Measurements from ENCODE around the gene MSANTD3.

MSANTD3 gene

DNA sequence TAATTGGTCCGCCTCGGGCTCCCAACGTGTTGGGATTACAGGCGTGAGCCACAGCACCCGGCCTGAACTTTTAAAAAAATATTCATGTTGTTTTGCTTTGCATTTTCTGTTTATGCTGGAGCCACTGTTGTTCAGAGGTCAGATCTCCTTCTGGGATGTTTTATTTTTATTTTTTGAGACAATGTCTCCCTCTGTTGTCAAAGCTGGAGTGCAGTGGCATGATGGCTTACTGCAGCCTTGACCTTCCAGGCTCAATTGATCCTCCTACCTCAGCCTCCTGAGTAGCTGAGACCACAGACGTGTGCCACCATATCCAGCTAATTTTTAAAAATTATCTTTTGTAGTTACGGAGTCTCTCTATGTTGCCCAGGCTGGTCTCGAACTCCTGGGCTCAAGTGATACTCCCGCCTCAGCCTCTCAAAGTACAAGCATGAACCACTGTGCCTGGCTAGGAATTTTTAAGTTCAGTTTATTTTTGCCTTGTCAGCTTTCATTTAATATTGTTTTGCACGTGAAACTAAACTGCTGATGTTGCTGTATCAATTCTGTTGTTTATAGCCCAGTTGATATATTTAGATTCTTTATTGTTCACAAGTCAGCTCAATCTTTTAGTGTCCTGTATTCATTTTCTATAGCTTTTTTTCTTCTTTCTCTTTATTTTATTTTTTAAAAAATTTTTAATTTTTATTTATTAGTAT lies 59.7 kb downstream of the MSANTD3 start:
- H3K4me3 ChIP-seq (ENCODE audit: low read depth in 1 of 2, low read length in 1 of 2) = no peak overlapping the region
- H3K27me3 ChIP-seq = no peaks in the 10 kb centered on the region
- TF ChIP-seq, protein P1, sequence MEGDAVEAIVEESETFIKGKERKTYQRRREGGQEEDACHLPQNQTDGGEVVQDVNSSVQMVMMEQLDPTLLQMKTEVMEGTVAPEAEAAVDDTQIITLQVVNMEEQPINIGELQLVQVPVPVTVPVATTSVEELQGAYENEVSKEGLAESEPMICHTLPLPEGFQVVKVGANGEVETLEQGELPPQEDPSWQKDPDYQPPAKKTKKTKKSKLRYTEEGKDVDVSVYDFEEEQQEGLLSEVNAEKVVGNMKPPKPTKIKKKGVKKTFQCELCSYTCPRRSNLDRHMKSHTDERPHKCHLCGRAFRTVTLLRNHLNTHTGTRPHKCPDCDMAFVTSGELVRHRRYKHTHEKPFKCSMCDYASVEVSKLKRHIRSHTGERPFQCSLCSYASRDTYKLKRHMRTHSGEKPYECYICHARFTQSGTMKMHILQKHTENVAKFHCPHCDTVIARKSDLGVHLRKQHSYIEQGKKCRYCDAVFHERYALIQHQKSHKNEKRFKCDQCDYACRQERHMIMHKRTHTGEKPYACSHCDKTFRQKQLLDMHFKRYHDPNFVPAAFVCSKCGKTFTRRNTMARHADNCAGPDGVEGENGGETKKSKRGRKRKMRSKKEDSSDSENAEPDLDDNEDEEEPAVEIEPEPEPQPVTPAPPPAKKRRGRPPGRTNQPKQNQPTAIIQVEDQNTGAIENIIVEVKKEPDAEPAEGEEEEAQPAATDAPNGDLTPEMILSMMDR (IDR thresholded peaks at IDR 0.05) = no peak
- no peaks in the 10 kb centered on the region for H3K9me3 ChIP-seq
- no peak overlapping the region for H3K27ac ChIP-seq
- H3K4me1 ChIP-seq (ENCODE audit: control insufficient read depth in 1 of 2, insufficient read depth in 1 of 2, low read depth in 1 of 2, low read length in 1 of 2) = no peaks in the 10 kb centered on the region
- H3K36me3 ChIP-seq = no peaks in the 10 kb centered on the region

DNA sequence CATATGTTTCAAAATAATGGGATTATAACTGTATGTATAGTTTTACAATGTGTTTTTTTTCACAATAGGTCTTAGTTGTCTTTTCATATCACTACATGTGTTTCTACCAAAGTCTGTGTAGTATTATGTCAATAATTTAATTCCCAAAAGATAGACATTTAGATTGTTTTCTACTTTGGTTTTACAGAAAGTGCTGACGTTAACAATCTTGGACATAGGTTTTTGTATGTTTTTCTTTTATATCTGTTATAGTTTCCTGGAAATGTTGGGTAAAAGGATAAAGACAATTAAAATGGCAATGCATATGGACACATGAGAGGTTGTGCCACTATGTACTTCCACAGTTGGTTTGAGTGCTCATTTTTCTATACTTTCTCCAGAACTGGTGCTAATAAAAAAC lies 61.2 kb downstream of the MSANTD3 start:
- H3K36me3 ChIP-seq = no peaks in the 10 kb centered on the region
- no peaks in the 10 kb centered on the region for H3K27me3 ChIP-seq
- no peaks in the 10 kb centered on the region for H3K9me3 ChIP-seq
- H3K4me1 ChIP-seq (ENCODE audit: control insufficient read depth in 1 of 2, insufficient read depth in 1 of 2, low read depth in 1 of 2, low read length in 1 of 2) = no peaks in the 10 kb centered on the region
- no peak overlapping the region for H3K4me3 ChIP-seq (ENCODE audit: low read depth in 1 of 2, low read length in 1 of 2)
- TF ChIP-seq, protein P1 (IDR thresholded peaks at IDR 0.05) = no peak
- no peak overlapping the region for H3K27ac ChIP-seq

DNA sequence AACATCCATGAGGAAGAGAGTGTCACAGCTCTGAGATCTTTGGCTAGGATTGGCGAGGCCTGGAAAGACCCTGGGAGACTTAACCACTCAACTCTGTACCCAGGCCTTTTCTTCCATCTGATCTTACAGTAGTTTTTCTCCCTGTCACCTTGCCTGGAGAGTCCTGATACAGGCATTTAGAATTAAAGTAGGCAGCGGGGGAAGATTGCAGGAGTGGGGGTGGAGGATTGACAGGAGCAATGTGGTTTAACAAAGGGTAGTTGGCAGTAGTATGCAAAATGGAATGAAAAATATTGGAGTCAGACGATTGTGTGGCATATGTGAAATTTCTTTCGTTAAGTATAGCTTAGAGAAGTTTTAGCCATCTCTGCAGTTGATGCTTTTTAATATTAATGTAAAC lies 62.9 kb downstream of the MSANTD3 start:
- Histone ChIP-seq H3K27me3 (no peaks in the 10 kb centered on the region), H3K4me1 (ENCODE audit: control insufficient read depth in 1 of 2, insufficient read depth in 1 of 2, low read depth in 1 of 2, low read length in 1 of 2) (no peaks in the 10 kb centered on the region), H3K9me3 (no peaks in the 10 kb centered on the region), H3K36me3 (no peaks in the 10 kb centered on the region), H3K27ac (no peak overlapping the region), H3K4me3 (ENCODE audit: low read depth in 1 of 2, low read length in 1 of 2) (no peak overlapping the region)
- TF ChIP-seq, protein P1 (IDR thresholded peaks at IDR 0.05) = no peak

DNA sequence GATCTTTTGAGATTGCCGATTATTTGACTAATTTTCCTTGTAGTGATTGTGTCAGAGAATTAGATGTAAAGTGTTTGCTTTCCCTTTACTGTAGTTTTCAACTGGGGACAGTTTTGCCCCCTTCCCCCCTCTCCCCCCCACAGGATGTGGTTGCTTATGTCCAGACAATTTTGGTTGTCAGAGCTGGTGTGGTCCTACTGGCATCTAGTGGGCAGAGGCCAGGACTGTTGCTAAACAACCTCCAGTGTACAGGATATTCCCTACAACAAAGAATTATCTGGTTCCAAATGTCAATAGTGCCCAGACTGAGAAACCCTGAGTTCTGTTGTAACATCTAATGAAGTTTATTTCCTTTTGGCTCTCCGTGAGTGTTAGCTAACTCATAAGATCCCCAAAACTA lies 66.0 kb downstream of the MSANTD3 start:
- Histone ChIP-seq H3K27ac (no peak overlapping the region), H3K27me3 (no peaks in the 10 kb centered on the region), H3K36me3 (no peaks in the 10 kb centered on the region), H3K9me3 (no peaks in the 10 kb centered on the region), H3K4me1 (ENCODE audit: control insufficient read depth in 1 of 2, insufficient read depth in 1 of 2, low read depth in 1 of 2, low read length in 1 of 2) (no peaks in the 10 kb centered on the region), H3K4me3 (ENCODE audit: low read depth in 1 of 2, low read length in 1 of 2) (no peak overlapping the region)
- TF ChIP-seq, protein P1 (IDR thresholded peaks at IDR 0.05) = no peak

DNA sequence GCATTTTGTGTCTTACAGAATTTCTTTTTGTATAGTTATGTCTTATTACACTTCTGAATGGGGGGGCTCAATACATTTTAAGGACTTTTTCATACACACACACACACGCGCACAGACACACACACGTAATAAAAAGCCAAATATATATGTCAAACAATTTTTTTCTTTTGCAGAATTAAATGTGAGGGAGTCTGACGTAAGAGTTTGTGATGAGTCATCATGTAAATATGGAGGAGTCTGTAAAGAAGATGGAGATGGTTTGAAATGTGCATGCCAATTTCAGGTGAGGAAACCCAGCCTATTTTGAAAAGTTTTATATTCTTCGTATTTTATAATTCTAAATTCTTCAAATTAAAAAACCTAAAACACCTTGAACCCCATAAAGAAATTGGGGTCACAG lies 71.6 kb downstream of the MSANTD3 start:
- no peak overlapping the region for H3K4me3 ChIP-seq (ENCODE audit: low read depth in 1 of 2, low read length in 1 of 2)
- TF ChIP-seq, protein P1 (IDR thresholded peaks at IDR 0.05) = no peak
- no peaks in the 10 kb centered on the region for H3K36me3 ChIP-seq
- H3K27ac ChIP-seq = no peak overlapping the region
- no peaks in the 10 kb centered on the region for H3K9me3 ChIP-seq
- no peaks in the 10 kb centered on the region for H3K27me3 ChIP-seq
- no peaks in the 10 kb centered on the region for H3K4me1 ChIP-seq (ENCODE audit: control insufficient read depth in 1 of 2, insufficient read depth in 1 of 2, low read depth in 1 of 2, low read length in 1 of 2)

All from neutrophil (primary cell).